ENCODE measurements around the gene PXMP4.

The PXMP4 gene

DNA sequence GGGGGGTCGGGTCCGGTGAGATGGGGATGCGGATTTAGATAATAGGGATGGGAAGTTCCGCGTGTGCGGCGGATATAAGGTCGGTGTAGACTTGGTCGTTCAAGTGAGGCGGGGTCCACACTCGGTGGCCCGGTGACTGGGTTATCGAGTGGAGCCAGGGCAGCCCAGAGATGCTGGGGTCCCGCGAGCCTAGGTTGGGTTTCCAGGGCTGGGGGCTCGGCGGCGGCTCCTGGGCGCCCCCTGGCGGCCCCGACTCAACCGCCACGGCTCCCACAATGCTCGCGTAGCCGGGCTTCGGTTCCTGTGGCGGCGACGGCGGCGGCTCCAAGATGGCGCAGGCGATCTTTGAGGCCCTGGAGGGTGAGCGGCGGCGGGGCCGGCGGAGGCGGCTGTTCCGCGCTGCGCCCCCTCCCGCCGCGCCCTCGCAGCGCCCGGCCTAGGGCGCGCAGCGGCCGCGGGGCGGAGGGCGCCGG, 11.6 kb upstream of the PXMP4 start, which contains the start of gene ZNF341:
Gene ZNF341, plus strand, starts transcription at position 304 of the 473 bp plus-strand sequence. Its CDS starts 26 bp downstream, at position 330.
- DNase-seq (ENCODE audit: low read depth), result no peak

DNA sequence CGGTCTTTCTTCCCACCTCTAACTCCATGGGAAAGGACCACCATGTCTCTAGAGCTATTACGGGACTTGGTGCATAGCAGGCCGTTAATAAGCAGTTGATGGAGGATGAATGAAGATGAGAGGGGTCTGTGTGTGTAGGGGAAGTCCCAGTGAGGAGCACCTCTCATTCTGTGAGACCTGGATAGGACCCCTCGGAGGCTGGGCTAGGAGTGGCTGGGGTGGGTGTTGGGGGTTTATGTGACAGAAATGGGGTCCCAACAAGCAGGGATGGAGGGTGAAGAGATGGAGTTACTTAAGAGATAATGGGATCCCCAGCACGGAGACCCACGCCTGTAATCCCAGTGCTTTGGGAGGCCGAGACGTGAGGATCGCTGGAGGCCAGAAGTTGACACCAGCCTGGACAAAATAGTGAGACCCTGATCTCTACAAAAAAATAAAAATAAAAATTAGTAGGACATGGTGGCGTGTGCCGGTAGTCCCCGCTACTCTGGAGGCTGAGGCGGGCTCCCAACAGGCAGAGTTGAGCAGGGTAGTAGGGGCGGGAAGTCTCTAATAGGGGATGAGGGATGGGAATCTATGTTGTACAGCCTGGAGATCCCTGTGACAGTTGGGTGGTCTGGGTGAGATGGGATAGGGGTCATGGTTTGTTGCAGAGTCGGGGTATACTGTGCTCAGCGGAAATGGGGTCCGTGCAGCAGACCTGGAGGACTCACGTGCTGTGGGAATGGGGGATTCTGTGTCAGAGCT, 11.0 kb upstream of the PXMP4 start:
- DNase-seq (ENCODE audit: low read depth), result no peak

GRCh38 chr20:33729101-33729500, 9.0 kb upstream of the PXMP4 start:
- no peak for DNase-seq (ENCODE audit: low read depth)

GRCh38 chr20:33728463-33728862, 8.4 kb upstream of the PXMP4 start:
- DNase-seq (ENCODE audit: low read depth), result no peak

GRCh38 chr20:33727806-33728205, 7.7 kb upstream of the PXMP4 start:
- DNase-seq (ENCODE audit: low read depth), result no peak

GRCh38 chr20:33727115-33727479, 7.0 kb upstream of the PXMP4 start:
- DNase-seq (ENCODE audit: low read depth), result no peak

DNA sequence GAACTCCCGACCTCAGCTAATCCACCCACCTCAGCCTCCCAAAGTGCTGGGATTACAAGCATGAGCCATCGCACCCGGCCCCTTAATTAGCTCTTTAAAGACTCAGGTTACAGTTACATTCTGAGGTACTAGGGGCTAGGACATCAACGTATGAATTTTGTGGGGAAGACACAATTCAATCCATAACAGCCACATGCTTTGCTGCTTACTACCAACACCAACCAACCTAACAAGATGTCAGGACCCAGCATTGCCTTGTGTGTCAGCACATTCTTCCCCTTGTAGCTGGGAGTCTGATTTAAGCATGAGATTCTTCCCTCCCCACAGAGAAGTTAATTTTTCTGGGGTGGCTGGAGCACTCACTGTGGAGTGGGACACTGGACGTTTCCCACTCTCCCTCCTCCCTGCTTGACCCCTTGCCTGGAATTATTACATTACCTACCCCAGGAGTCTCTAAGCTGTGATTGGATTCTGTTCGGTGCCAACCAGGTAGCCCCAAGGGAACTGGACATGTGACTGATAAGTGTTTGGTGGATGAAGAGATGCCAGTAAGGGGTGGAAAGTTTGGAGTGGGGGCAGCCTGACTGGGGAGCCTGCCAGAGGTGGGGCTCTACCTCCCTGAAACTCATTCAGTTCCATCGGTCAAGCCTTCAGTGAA, 5.6 kb upstream of the PXMP4 start:
- no peak for DNase-seq (ENCODE audit: low read depth)

GRCh38 chr20:33724439-33725094, 4.5 kb upstream of the PXMP4 start:
- no peak for DNase-seq (ENCODE audit: low read depth)

DNA sequence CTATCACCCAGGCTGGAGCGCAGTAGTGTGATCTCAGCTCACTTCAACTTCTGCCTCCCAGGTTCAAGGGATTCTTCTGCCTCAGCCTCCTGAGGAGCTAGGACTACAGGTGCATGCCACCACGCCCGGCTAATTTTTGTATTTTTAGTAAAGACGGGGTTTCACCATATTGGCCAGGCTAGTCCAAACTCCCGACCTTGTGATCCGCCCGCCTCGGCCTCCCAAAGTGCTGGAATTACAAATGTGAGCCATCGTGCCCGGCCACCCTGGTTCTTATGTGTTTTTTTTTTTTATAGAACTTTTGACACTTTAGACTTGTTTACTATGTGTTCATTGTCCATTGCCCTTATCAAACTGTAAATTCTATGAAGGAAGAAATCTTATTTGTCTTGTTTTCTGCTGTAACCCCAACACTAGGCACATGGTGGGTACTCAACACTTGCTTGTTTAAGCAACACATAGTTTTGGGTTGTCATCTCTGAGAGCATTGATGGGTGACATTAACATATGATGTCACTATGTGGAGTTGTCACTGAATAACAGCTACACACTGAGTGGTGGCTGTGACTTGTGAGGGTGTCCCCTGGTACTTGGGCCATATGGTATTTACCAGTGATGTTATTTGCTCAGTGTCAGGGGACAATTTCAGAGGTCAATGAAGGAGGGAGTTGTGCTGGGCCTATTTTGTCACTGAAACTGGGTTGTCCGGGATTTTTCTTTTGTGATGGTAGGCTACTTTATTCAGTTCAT, 1.5 kb upstream of the PXMP4 start:
- DNase-seq (ENCODE audit: low read depth), result no peak

DNA sequence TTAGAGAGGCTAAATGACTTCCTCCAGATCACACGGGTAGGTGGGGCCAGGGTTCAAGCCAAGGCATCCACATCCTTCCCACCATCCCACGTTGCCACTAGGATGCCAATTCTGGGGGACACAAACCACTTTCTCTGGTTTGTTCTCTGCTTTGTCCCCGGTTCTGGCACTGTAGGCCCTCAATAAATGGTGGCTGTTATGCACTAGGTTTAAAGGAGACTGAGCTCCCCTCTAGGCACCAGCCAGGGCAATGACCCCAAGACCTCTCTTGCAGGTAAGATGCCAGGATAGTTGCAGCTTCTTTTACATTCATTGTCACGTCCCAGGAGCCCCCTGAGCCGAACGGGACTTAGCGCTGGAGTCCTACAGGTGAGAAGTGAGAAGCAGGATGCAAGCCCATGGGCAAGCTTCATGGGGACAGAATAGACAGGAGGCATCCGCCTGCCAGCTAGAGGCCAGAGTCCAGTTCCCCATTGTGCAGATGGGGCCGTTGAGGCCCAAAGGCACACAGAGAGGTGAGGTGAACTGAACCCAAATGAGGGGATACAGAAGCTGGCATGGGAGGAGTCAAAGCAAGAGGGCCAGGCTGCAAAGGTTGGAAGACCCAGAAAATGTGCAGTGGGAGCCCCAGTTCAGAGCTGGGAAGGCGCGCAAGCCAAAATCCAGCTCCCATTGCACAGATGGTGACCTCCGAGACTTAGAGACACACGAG, 677 bp downstream of the PXMP4 start:
- DNase-seq (ENCODE audit: low read depth), result no peak

DNA sequence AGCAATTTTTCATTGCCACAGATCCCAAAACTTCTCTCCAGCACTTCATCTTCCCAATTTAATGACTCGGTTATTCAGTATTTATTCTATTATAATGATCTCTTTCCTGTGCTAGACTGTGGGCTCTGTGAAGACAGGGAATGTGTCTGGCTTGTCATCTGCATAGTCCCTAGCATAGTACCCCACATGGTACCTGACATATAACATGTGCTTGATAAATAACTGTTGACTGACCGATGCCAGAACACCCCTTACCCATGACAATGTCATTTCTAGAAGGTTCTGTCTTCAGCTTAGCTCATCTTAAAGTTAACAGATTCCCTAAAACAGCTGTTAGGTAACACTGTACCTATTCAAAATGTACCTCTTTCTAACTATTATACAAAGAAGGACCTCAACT, 3.6 kb downstream of the PXMP4 start:
- DNase-seq (ENCODE audit: low read depth), result no peak

DNA sequence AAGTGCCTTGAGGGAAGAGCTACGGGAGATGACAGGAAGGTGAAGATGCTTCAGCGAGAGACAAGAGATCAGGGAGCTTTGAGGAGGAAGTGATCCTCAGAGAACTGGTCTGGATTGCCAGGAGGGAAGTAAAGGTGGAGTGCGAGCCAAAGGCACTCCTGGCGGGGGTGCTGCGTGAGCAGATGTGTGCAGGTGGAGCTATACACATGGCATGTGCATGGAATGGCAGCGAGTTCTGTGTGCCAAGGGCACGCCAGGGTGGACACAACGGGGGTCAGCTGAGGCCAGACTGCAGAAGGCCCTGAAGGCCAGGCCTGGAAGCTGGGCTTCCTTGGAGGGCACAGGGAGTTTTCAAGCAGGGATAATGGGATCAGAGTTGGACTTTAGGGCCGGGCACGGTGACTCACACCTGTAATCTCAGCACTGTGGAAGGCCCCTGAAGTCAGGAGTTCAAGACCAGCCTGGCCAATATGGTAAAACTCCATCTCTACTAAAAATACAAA, 6.2 kb downstream of the PXMP4 start:
- no peak for DNase-seq (ENCODE audit: low read depth)

GRCh38 chr20:33711446-33711738, 8.7 kb downstream of the PXMP4 start:
- no peak for DNase-seq (ENCODE audit: low read depth)

DNA sequence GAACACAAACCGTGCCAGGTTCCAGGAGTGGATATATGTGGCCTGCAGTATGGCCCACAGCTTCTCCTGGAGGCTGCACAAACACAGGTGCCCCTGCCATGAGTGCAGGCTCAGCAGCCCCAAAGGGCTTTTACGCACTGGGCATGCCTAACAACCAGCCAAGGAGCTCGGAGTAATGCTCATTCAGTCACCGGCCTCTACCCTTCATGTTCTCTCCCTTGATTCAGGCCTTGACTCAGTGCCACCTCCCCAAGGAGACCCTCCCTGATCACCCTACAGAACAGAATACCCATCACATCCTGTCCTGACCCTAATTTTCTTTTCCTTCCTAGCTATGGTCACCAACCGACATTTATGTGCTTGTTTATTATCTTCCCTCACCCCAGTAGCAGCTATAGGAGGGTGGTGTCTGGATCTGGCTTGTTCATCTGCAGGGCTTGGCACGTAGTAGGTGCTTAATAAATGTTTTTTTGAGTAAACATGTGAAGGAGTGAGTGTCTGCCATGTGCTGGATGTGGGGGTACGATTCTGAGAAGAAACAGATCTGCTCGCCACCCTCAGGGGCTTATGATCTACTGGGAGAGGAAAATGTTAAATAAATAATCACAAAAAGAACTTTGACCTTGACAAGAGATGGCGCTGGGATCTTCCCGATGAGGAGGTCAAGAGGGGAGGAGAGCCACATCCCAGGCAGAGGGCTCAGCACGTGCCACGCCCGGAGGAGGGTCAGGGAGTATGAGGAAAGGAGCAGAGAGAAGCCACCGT, 9.2 kb downstream of the PXMP4 start:
- no peak for DNase-seq (ENCODE audit: low read depth)

GRCh38 chr20:33709905-33710541, 10.1 kb downstream of the PXMP4 start:
- no peak for DNase-seq (ENCODE audit: low read depth)

DNA sequence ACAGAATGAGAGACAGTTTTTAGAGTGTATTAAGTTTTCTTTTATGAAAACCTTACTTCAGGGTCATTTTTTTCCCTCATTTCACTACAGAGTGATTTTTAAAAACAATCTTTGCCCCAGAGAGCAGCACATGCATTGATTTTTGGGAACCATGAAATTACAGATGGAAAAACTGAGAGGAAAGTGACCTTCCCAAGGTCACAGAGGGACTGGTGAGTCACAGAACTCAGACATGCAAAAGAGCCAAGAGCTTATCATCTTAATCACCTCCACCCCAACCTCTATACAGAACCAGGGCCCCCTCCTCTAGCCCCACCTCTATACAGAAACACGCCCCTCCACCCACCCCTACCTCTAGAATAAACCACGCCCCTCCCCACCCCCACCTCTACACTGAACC, 10.7 kb downstream of the PXMP4 start:
- DNase-seq (ENCODE audit: low read depth), result no peak

GRCh38 chr20:33707668-33708067, 12.4 kb downstream of the PXMP4 start:
- DNase-seq (ENCODE audit: low read depth), result no peak

GRCh38 chr20:33704197-33704924, 15.7 kb downstream of the PXMP4 start:
- no peak for DNase-seq (ENCODE audit: low read depth)

DNA sequence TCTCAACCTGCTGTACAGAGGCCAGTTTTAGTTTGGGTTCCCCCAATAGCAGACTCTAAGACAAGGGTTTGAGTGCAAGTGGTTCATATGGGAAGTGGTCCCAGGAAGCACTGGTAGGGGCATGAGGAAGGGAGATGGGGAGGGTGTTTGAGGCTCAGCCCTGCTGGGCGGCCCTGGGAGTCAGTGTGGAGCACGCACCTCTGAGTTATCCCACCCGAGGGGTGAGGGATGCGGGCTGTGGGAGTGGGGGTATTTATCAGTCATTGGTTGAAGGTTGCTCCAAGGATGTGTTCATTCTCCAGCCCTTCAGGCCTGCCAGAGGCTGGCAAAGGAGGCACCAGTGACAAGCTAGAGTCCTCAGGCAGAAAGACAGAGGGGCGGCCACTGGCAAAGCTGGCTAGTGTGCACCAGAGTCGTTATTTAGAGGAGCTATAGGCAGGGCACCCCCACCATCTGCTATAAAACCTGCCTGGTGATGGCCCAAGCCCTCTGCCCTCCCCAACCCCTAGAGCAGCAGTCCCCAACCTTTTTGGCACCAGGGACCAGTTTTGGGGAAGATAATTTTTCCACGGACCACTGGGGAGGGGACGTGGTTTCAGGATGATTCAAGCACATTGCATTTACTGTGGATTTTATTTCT, 16.5 kb downstream of the PXMP4 start:
- DNase-seq (ENCODE audit: low read depth), result no peak
